ENCODE results near the gene RBM39. TPM values are rescaled to one million over a fixed set of nuclear protein-coding genes. Genes with fewer than 3 reads are reported as not detected.

Gene RBM39
- total and polyA plus RNA-seq, 10 of the 15 experiments (the other 5 are each of a cell fraction or from before 2014, with no cell fraction given), result 135 to 280 (median 217) TPM

DNA sequence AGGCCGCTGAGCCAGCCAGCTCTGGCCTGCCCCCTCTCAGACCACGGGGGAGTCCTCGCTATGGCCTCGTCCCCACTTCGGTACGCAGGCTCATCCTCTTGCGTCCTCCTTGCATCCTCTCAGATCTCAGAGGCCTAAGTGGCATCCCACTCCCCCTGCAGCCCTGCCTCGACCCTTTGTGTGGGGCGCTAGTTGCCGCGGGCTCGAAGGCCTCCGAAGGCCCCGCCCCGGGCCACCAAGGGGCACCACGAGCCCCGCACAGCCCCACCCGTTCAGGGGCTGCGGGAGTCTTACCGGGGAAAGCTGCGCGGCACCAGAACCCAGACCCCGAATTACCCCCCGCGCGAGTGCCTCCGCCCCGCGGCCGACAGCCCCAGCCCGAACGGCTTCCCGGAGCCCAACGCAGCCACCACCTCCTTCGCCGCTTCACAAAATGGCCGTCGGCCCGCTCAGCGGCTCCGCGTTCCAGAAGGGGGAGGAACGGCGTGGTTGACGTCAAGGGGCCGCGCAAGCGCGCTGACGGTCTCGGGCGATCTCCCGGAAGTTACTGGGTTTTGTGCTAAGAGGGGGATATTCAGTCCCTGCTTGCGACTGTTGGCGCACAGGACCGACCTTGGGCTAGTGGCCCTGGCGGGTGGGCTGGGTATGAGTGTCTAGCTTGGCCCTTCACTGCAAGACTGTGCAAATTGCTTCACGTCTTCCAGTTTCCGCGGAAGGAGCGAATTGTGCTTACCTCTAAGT, 77.4 kb downstream of the RBM39 start, which contains the start of the genes CPNE1 and RBM12 (continued):
- TF ChIP-seq, protein P1, sequence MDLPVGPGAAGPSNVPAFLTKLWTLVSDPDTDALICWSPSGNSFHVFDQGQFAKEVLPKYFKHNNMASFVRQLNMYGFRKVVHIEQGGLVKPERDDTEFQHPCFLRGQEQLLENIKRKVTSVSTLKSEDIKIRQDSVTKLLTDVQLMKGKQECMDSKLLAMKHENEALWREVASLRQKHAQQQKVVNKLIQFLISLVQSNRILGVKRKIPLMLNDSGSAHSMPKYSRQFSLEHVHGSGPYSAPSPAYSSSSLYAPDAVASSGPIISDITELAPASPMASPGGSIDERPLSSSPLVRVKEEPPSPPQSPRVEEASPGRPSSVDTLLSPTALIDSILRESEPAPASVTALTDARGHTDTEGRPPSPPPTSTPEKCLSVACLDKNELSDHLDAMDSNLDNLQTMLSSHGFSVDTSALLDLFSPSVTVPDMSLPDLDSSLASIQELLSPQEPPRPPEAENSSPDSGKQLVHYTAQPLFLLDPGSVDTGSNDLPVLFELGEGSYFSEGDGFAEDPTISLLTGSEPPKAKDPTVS (IDR thresholded peaks at IDR 0.05; ENCODE audit: low read depth, low read length), result no peak
- TF ChIP-seq POLR2A (IDR thresholded peaks at IDR 0.05; ENCODE audit: low read depth, low read length), result peak; percentile 99
- peak; percentile 80 for TF ChIP-seq GATAD2B (conservative IDR thresholded peaks at IDR 0.05; ENCODE audit: low read depth)
- TF ChIP-seq, protein P2, sequence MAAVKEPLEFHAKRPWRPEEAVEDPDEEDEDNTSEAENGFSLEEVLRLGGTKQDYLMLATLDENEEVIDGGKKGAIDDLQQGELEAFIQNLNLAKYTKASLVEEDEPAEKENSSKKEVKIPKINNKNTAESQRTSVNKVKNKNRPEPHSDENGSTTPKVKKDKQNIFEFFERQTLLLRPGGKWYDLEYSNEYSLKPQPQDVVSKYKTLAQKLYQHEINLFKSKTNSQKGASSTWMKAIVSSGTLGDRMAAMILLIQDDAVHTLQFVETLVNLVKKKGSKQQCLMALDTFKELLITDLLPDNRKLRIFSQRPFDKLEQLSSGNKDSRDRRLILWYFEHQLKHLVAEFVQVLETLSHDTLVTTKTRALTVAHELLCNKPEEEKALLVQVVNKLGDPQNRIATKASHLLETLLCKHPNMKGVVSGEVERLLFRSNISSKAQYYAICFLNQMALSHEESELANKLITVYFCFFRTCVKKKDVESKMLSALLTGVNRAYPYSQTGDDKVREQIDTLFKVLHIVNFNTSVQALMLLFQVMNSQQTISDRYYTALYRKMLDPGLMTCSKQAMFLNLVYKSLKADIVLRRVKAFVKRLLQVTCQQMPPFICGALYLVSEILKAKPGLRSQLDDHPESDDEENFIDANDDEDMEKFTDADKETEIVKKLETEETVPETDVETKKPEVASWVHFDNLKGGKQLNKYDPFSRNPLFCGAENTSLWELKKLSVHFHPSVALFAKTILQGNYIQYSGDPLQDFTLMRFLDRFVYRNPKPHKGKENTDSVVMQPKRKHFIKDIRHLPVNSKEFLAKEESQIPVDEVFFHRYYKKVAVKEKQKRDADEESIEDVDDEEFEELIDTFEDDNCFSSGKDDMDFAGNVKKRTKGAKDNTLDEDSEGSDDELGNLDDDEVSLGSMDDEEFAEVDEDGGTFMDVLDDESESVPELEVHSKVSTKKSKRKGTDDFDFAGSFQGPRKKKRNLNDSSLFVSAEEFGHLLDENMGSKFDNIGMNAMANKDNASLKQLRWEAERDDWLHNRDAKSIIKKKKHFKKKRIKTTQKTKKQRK (IDR thresholded peaks at IDR 0.05; ENCODE audit: low read depth, low read length), result no peak
- TF ChIP-seq, protein P3, sequence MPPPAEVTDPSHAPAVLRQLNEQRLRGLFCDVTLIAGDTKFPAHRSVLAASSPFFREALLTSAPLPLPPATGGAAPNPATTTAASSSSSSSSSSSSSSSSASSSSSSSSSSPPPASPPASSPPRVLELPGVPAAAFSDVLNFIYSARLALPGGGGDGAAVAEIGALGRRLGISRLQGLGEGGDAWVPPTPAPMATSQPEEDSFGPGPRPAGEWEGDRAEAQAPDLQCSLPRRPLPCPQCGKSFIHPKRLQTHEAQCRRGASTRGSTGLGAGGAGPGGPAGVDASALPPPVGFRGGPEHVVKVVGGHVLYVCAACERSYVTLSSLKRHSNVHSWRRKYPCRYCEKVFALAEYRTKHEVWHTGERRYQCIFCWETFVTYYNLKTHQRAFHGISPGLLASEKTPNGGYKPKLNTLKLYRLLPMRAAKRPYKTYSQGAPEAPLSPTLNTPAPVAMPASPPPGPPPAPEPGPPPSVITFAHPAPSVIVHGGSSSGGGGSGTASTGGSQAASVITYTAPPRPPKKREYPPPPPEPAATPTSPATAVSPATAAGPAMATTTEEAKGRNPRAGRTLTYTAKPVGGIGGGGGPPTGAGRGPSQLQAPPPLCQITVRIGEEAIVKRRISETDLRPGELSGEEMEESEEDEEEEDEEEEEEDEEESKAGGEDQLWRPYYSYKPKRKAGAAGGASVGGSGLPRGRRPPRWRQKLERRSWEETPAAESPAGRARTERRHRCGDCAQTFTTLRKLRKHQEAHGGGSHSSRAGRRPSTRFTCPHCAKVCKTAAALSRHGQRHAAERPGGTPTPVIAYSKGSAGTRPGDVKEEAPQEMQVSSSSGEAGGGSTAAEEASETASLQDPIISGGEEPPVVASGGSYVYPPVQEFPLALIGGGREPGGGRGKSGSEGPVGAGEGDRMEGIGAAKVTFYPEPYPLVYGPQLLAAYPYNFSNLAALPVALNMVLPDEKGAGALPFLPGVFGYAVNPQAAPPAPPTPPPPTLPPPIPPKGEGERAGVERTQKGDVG (CRISPR knock-in tag; IDR thresholded peaks at IDR 0.05), result no peak
- TF ChIP-seq ETV6 (conservative IDR thresholded peaks at IDR 0.05 in 1 of 2, IDR thresholded peaks at IDR 0.05 in 1 of 2; ENCODE audit: borderline replicate concordance in 1 of 2, low read depth in 1 of 2), result no peak
- TF ChIP-seq, protein P4, sequence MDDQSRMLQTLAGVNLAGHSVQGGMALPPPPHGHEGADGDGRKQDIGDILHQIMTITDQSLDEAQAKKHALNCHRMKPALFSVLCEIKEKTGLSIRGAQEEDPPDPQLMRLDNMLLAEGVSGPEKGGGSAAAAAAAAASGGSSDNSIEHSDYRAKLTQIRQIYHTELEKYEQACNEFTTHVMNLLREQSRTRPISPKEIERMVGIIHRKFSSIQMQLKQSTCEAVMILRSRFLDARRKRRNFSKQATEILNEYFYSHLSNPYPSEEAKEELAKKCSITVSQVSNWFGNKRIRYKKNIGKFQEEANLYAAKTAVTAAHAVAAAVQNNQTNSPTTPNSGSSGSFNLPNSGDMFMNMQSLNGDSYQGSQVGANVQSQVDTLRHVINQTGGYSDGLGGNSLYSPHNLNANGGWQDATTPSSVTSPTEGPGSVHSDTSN (IDR thresholded peaks at IDR 0.05; ENCODE audit: insufficient replicate concordance, low read depth, low read length), result no peak
- peak; percentile 93 for TF ChIP-seq TAF1 (IDR thresholded peaks at IDR 0.05; ENCODE audit: borderline replicate concordance, low read depth, low read length)
- peak; percentile 88 for TF ChIP-seq NRF1 (conservative IDR thresholded peaks at IDR 0.05; ENCODE audit: low read depth, low read length)
- TF ChIP-seq, protein P5, sequence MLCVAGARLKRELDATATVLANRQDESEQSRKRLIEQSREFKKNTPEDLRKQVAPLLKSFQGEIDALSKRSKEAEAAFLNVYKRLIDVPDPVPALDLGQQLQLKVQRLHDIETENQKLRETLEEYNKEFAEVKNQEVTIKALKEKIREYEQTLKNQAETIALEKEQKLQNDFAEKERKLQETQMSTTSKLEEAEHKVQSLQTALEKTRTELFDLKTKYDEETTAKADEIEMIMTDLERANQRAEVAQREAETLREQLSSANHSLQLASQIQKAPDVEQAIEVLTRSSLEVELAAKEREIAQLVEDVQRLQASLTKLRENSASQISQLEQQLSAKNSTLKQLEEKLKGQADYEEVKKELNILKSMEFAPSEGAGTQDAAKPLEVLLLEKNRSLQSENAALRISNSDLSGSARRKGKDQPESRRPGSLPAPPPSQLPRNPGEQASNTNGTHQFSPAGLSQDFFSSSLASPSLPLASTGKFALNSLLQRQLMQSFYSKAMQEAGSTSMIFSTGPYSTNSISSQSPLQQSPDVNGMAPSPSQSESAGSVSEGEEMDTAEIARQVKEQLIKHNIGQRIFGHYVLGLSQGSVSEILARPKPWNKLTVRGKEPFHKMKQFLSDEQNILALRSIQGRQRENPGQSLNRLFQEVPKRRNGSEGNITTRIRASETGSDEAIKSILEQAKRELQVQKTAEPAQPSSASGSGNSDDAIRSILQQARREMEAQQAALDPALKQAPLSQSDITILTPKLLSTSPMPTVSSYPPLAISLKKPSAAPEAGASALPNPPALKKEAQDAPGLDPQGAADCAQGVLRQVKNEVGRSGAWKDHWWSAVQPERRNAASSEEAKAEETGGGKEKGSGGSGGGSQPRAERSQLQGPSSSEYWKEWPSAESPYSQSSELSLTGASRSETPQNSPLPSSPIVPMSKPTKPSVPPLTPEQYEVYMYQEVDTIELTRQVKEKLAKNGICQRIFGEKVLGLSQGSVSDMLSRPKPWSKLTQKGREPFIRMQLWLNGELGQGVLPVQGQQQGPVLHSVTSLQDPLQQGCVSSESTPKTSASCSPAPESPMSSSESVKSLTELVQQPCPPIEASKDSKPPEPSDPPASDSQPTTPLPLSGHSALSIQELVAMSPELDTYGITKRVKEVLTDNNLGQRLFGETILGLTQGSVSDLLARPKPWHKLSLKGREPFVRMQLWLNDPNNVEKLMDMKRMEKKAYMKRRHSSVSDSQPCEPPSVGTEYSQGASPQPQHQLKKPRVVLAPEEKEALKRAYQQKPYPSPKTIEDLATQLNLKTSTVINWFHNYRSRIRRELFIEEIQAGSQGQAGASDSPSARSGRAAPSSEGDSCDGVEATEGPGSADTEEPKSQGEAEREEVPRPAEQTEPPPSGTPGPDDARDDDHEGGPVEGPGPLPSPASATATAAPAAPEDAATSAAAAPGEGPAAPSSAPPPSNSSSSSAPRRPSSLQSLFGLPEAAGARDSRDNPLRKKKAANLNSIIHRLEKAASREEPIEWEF (IDR thresholded peaks at IDR 0.05; ENCODE audit: insufficient replicate concordance, low read depth, low read length), result no peak
- TF ChIP-seq NFYB (IDR thresholded peaks at IDR 0.05; ENCODE audit: insufficient read depth, low read depth, low read length), result no peak
- TF ChIP-seq CHD4 (IDR thresholded peaks at IDR 0.05), result no peak
- TF ChIP-seq MEF2B (IDR thresholded peaks at IDR 0.05; ENCODE audit: partially characterized antibody, poor library complexity, severe bottlenecking), result no peak

All from GM12878 (cell line).